H1 (cell line): ENCODE results near the gene TCF7L1. TPM values are rescaled to one million over a fixed set of nuclear protein-coding genes. Genes with fewer than 3 reads are reported as not detected.

ENCODE experiments used
- CTCF ChIA-PET: fragments of 300-600 bp; sonication (Branson Sonifier 250); formaldehyde crosslinking; loops from one replicate; lab custom pipeline; 2021; ENCODE audit not compliant: partially characterized antibody; lab: Charles Lee
- POLR2A ChIA-PET: fragments of 300-600 bp; sonication (Branson Sonifier 250); formaldehyde crosslinking; loops from one replicate; lab custom pipeline; 2021; ENCODE audit warnings: inconsistent platforms; ENCODE audit not compliant: partially characterized antibody; lab: Charles Lee
- DNase-seq, 2 experiments: peaks; one replicate each; pipeline versions ENCODE4 v3.0.0 to v3.0.0-alpha.2; 2010 to 2022; ENCODE audit warnings: low spot score in 2 of 2, low read depth in 1 of 2, mixed read lengths in 1 of 2
- FAIRE-seq: peaks from 2 replicates; lab custom pipeline; 2011; peaks lifted over from hg19 to GRCh38; lab: Jason Lieb, UNC
- H2AFZ ChIP-seq: 2 replicates; pipeline ENCODE4 v1.8.1; 2012; ENCODE audit warnings: low read length, inconsistent platforms
- H2AK5ac ChIP-seq: 2 replicates; pipeline ENCODE4 v1.6.1; 2013; ENCODE audit warnings: low read depth, low read length
- H2BK120ac ChIP-seq: replicated peaks from 2 replicates; pipeline ENCODE3; 2013; ENCODE audit warnings: low read depth, low read length, inconsistent platforms
- H2BK12ac ChIP-seq: 2 replicates; pipeline ENCODE4 v1.6.1; 2013; ENCODE audit warnings: low read depth, low read length
- H2BK15ac ChIP-seq: 2 replicates; pipeline ENCODE4 v1.6.1; 2013; ENCODE audit warnings: low read length
- H2BK20ac ChIP-seq: 2 replicates; pipeline ENCODE4 v1.6.1; 2013; ENCODE audit warnings: low read length
- H2BK5ac ChIP-seq: 2 replicates; pipeline ENCODE4 v1.6.1; 2013; ENCODE audit warnings: low read depth, low read length
- H3K14ac ChIP-seq: 2 replicates; pipeline ENCODE4 v1.6.1; 2013; ENCODE audit warnings: inconsistent platforms; ENCODE audit not compliant: insufficient read length
- H3K18ac ChIP-seq: 2 replicates; pipeline ENCODE4 v1.6.1; 2013; ENCODE audit warnings: low read length; ENCODE audit errors: extremely low read depth
- H3K23ac ChIP-seq: 2 replicates; pipeline ENCODE4 v1.6.1; 2013; ENCODE audit warnings: inconsistent platforms; ENCODE audit not compliant: insufficient read length
- H3K23me2 ChIP-seq: 2 replicates; pipeline ENCODE4 v1.6.1; 2013; ENCODE audit warnings: low read depth, low read length
- H3K27ac ChIP-seq: 2 replicates; pipeline ENCODE4 v1.6.1; 2011; ENCODE audit warnings: low read depth, low read length, inconsistent platforms
- H3K27me3 ChIP-seq, 4 experiments: replicated peaks in 1 of 4; 1 replicate in 1 of 4; 2 replicates in 3 of 4; pipeline versions ENCODE4 v1.6.1 to v1.8.1; 2011 to 2013; ENCODE audit warnings: low read length in 3 of 4, mild to moderate bottlenecking in 3 of 4, inconsistent platforms in 2 of 4, mixed read lengths in 2 of 4, moderate library complexity in 1 of 4; ENCODE audit not compliant: control insufficient read depth in 3 of 4, insufficient read depth in 3 of 4; ENCODE audit errors: extremely low read depth in 1 of 4
- H3K36me3 ChIP-seq, 4 experiments: 2 replicates each; pipeline versions ENCODE4 v1.6.1 to v1.8.1; 2011 to 2013; ENCODE audit warnings: mild to moderate bottlenecking in 4 of 4, low read length in 3 of 4, moderate library complexity in 2 of 4, control low read depth in 1 of 4, inconsistent platforms in 1 of 4; ENCODE audit not compliant: insufficient read depth in 4 of 4, control insufficient read depth in 2 of 4
- H3K4ac ChIP-seq: replicated peaks from 2 replicates; pipeline ENCODE3; 2013; ENCODE audit warnings: low read length, low read depth, mixed read lengths, inconsistent platforms; ENCODE audit not compliant: insufficient read length
- H3K4me1 ChIP-seq, 4 experiments: replicated peaks in 1 of 4; 1 replicate in 1 of 4; 2 replicates in 3 of 4; pipeline versions ENCODE4 v1.6.1 to v1.8.1; 2011 to 2013; ENCODE audit warnings: low read length in 3 of 4, inconsistent platforms in 2 of 4, mixed read lengths in 1 of 4; ENCODE audit not compliant: insufficient read depth in 4 of 4, control insufficient read depth in 3 of 4
- H3K4me2 ChIP-seq, 2 experiments: 2 replicates each; pipeline versions ENCODE4 v1.6.1 to v1.8.1; 2011 to 2013; ENCODE audit warnings: low read depth in 2 of 2, low read length in 2 of 2, control low read depth in 1 of 2, inconsistent platforms in 1 of 2, mild to moderate bottlenecking in 1 of 2; ENCODE audit not compliant: insufficient read depth in 1 of 2
- H3K4me3 ChIP-seq, 4 experiments: fragments of 200-600, 300-600 bp in 1 of 4; sonication (generic), shearing (Covaris generic), sonication (Bioruptor Twin) in 1 of 4; 2 replicates each; pipeline versions ENCODE4 v1.5.1 to v1.8.1; 2011 to 2016; ENCODE audit warnings: low read length in 4 of 4, low read depth in 3 of 4, control low read depth in 2 of 4, inconsistent platforms in 2 of 4, mild to moderate bottlenecking in 2 of 4, mixed read lengths in 1 of 4, moderate library complexity in 1 of 4; ENCODE audit not compliant: insufficient read depth in 2 of 4; ENCODE audit errors: extremely low read depth in 1 of 4
- H3K56ac ChIP-seq: replicated peaks from 2 replicates; pipeline ENCODE3; 2013; ENCODE audit warnings: low read depth, mild to moderate bottlenecking, mixed read lengths, low read length, inconsistent platforms; ENCODE audit not compliant: insufficient read length
- H3K79me1 ChIP-seq: 2 replicates; pipeline ENCODE4 v1.6.1; 2013; ENCODE audit warnings: low read depth, low read length, control low read depth
- H3K79me2 ChIP-seq, 2 experiments: 2 replicates each; pipeline versions ENCODE4 v1.6.1 to v1.8.1; 2012 to 2013; ENCODE audit warnings: low read length in 2 of 2, mild to moderate bottlenecking in 2 of 2, inconsistent platforms in 1 of 2; ENCODE audit not compliant: insufficient read depth in 2 of 2, control insufficient read depth in 1 of 2
- H3K9ac ChIP-seq, 4 experiments: replicated peaks in 1 of 4; 1 replicate in 1 of 4; 2 replicates in 3 of 4; pipeline versions ENCODE4 v1.6.1 to v1.8.1; 2011 to 2013; ENCODE audit warnings: low read depth in 3 of 4, low read length in 3 of 4, control low read depth in 2 of 4, mild to moderate bottlenecking in 2 of 4, moderate library complexity in 2 of 4, inconsistent platforms in 1 of 4; ENCODE audit errors: extremely low read depth in 1 of 4
- H3K9me3 ChIP-seq, 2 experiments: 2 replicates each; pipeline versions ENCODE4 v1.6.1 to v1.8.1; 2012 to 2013; ENCODE audit warnings: mild to moderate bottlenecking in 2 of 2, moderate library complexity in 2 of 2, control low read depth in 1 of 2, inconsistent platforms in 1 of 2, low read depth in 1 of 2, low read length in 1 of 2, mixed read lengths in 1 of 2; ENCODE audit not compliant: insufficient read depth in 2 of 2
- H4K20me1 ChIP-seq, 2 experiments: replicated peaks in 1 of 2; 2 replicates each; pipeline versions ENCODE3 to v1.8.1; 2011 to 2013; ENCODE audit warnings: inconsistent platforms in 2 of 2, low read length in 2 of 2, mild to moderate bottlenecking in 1 of 2; ENCODE audit not compliant: insufficient read depth in 2 of 2, control insufficient read depth in 1 of 2
- H4K5ac ChIP-seq: 2 replicates; pipeline ENCODE4 v1.6.1; 2013; ENCODE audit warnings: low read length, low read depth, mixed read lengths, inconsistent platforms; ENCODE audit not compliant: insufficient read length
- H4K8ac ChIP-seq: 2 replicates; pipeline ENCODE4 v1.8.0; 2013; ENCODE audit warnings: mild to moderate bottlenecking, moderate library complexity, low read length, inconsistent platforms; ENCODE audit not compliant: insufficient read depth; ENCODE audit errors: extremely low read depth
- H4K91ac ChIP-seq: replicated peaks from 2 replicates; pipeline ENCODE3; 2013; ENCODE audit warnings: low read length, mixed read lengths, inconsistent platforms; ENCODE audit not compliant: insufficient read length
- CBX5 ChIP-seq: fragments of 300-800, 300-1000 bp; sonication (generic); IDR thresholded peaks from 2 replicates; pipeline ENCODE4 v1.7.1; 2016; ENCODE audit warnings: antibody characterized with exemption, low read length, low read depth
- SAP30 ChIP-seq: fragments of 300-600 bp; sonication (generic); IDR thresholded peaks from 2 replicates; pipeline ENCODE4 v1.7.1; 2012; ENCODE audit warnings: low read length, moderate library complexity, mild to moderate bottlenecking, inconsistent platforms; ENCODE audit not compliant: insufficient read depth, insufficient replicate concordance
- TAF7 ChIP-seq: optimal IDR thresholded peaks from 2 replicates; pipeline ENCODE3; 2011; ENCODE audit warnings: low read depth, mild to moderate bottlenecking, inconsistent platforms, low read length, moderate library complexity, borderline replicate concordance
- USF2 ChIP-seq: IDR thresholded peaks from 2 replicates; pipeline ENCODE4 v1.6.1; 2011; ENCODE audit warnings: low read length, improper control_type of control experiment
- WGBS, 2 experiments: shearing (Covaris generic) in 1 of 2; methylation state at CpG; one replicate each; pipeline versions ENCODE4 v1.1.6 to v1.1.7; 2013 to 2015; ENCODE audit warnings: low lambda C conversion rate in 2 of 2, mixed read lengths in 2 of 2, inconsistent platforms in 1 of 2, low coverage in 1 of 2, missing lambda C conversion rate in 1 of 2; ENCODE audit not compliant: insufficient replicate concordance in 2 of 2, insufficient coverage in 1 of 2, insufficient read length in 1 of 2; ENCODE audit errors: extremely low coverage in 1 of 2, missing lambda C conversion rate in 1 of 2; 5-methylcytosine and 5-hydroxymethylcytosine counted together
- polyA plus RNA-seq, 7 experiments: library from polyadenylated mRNA; depleted of rRNA in 3 of 7; stranded (reverse) in 5 of 7; unstranded in 2 of 7; fragments of >200 nt in 5 of 7; fragments of 200-250 nt in 2 of 7; gene quantifications; 1 replicate in 5 of 7; 2 replicates in 1 of 7; 4 replicates in 1 of 7; pipeline versions ENCODE4 v1.2.1 to v1.2.3, GENCODE V29; 2011 to 2013; ENCODE audit warnings: missing spikeins in 2 of 7, mixed read lengths in 2 of 7
- total RNA-seq: library from RNA; stranded (reverse); fragmentation: NEBNext Ultra II Directional; extraction: Animal tissue kit (Norgen Biotek cat#: 25700); gene quantifications from 2 replicates; pipeline ENCODE4 v1.2.1, GENCODE V29; 2021

Gene TCF7L1
- total and polyA plus RNA-seq, 2 of the 8 experiments (the other 6 are each of a cell fraction or from before 2014, with no cell fraction given): 27.5 to 108 TPM

GRCh38 chr2:85355073-85355410, 221.8 kb downstream of the TCF7L1 start:
- Histone ChIP-seq H3K27ac (no peak overlapping the region), H3K18ac (0 out of 2 replicates have a peak overlapping the region, but pooled peaks have one; percentile 72), H3K27me3 (no peaks in the 10 kb centered on the region), H2BK15ac (0 out of 2 replicates have a peak overlapping the region, but pooled peaks have one; percentile 83), H2AFZ (peak overlapping the region; percentile 96), H4K20me1 (no peaks in the 10 kb centered on the region), H3K36me3 (peaks cover 0 to 7% (median 0%) of the 10 kb centered on the region in 4 experiments; a peak in 2 of 8 replicates), H3K4ac (no peak overlapping the region), H3K56ac (no peak overlapping the region), H3K4me1 (peaks cover 0 to 3% (median 1%) of the 10 kb centered on the region in 4 experiments; a peak in 2 of 7 replicates), H2BK20ac (no peak overlapping the region), H4K91ac (no peak overlapping the region), H2AK5ac (no peak overlapping the region), H3K23ac (no peak overlapping the region), H4K8ac (no peak overlapping the region; the same call in 1 of the 2 replicates), H2BK5ac (no peak overlapping the region), H3K9me3 (no peaks in the 10 kb centered on the region), H3K23me2 (peaks cover 8% of the 10 kb centered on the region), H3K9ac (peak overlapping the region in 3 of 4 experiments; percentile 61 to 77 (median 61); a peak in 5 of 7 replicates), H3K79me2 (no peaks in the 10 kb centered on the region), H4K5ac (no peak overlapping the region), H3K79me1 (no peaks in the 10 kb centered on the region), H2BK12ac (no peak overlapping the region), H2BK120ac (no peak overlapping the region), H3K4me3 (peak overlapping the region; percentile 75 to 96 (median 90)), H3K14ac (no peak overlapping the region), H3K4me2 (peak overlapping the region; percentile 85 to 96)
- POLR2A ChIA-PET: interaction anchor here (0.6 to 4.5 kb wide), 23 partner anchors 9 to 300 kb away, joined by 3 to 23 read pairs (median 4); partner anchors contain the start of genes MAT2A, TGOLN2 and VAMP8
- DNase-seq (no peak), FAIRE-seq (no peak)
- WGBS, 2 experiments: 26% methylated on average over 10 of the region's 10 CpGs; no CpG with 5 or more reads in 1 of the 2 experiments
- TF ChIP-seq CBX5 (no peak), SAP30 (peak; percentile 69), TAF7 (no peak), USF2 (no peak)
- CTCF ChIA-PET: interaction anchor here (0.9 to 2.6 kb wide), 5 partner anchors 10 to 196 kb away, joined by 3 to 11 read pairs (median 5); no protein-coding TSS in a partner anchor
